Transverse colon (tissue), 3 donors: ENCODE results near the gene TNFRSF8.

Source experiments
- EP300 ChIP-seq: sonication (generic); formaldehyde crosslinking; IDR thresholded peaks from one replicate; pipeline ENCODE4 v1.6.1; 2017; ENCODE audit warnings: antibody characterized with exemption, low read depth
- POLR2A ChIP-seq: fragments of 450-650 bp; IDR thresholded peaks from one replicate; pipeline ENCODE4 v1.6.1; 2016; ENCODE audit warnings: antibody characterized with exemption, mild to moderate bottlenecking, moderate library complexity
- TF ChIP-seq, protein P1 (sequence below), 5 experiments: fragments of 200-600 bp in 3 of 5; fragments of 450-650 bp in 2 of 5; sonication (generic) in 3 of 5; IDR thresholded peaks; 1 replicate in 2 of 5; 2 replicates in 3 of 5; pipeline ENCODE4 v1.5.1; 2016 to 2017; ENCODE audit warnings: antibody characterized with exemption in 5 of 5, inconsistent platforms in 3 of 5, mild to moderate bottlenecking in 2 of 5, moderate library complexity in 1 of 5

DNA sequence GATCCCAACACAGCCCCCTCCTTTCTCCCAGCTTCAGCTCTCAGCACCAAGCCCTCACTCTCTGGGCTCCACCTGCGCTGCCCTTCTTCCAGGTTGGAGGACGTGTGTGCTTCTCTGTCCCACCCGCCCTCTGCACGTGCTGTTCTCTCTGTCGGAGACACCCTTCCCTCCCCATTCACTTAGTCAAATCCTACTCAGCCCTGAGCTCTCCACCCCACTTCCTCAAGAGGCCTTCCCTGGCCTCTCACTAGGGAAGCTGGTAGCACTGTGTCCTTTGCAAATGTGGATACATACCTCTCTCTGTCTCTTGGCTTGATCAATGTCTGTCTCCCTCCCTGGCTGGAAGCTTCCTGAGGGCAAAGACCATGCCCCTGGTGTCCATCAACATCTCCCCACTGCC, 43.0 kb downstream of the TNFRSF8 start:
- TF ChIP-seq, protein P1, sequence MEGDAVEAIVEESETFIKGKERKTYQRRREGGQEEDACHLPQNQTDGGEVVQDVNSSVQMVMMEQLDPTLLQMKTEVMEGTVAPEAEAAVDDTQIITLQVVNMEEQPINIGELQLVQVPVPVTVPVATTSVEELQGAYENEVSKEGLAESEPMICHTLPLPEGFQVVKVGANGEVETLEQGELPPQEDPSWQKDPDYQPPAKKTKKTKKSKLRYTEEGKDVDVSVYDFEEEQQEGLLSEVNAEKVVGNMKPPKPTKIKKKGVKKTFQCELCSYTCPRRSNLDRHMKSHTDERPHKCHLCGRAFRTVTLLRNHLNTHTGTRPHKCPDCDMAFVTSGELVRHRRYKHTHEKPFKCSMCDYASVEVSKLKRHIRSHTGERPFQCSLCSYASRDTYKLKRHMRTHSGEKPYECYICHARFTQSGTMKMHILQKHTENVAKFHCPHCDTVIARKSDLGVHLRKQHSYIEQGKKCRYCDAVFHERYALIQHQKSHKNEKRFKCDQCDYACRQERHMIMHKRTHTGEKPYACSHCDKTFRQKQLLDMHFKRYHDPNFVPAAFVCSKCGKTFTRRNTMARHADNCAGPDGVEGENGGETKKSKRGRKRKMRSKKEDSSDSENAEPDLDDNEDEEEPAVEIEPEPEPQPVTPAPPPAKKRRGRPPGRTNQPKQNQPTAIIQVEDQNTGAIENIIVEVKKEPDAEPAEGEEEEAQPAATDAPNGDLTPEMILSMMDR (IDR thresholded peaks at IDR 0.05): no peak
- TF ChIP-seq EP300 (no peak), POLR2A (no peak)
